NCI-H1436 (cell line): ENCODE measurements around the gene PSMD14.
"Not testable (repeated sequence)": the region's sequence is repeated elsewhere in the genome, so short reads cannot be mapped to it uniquely, and the experiment has no call there.

Source experiments
- DNase-seq: peaks from one replicate; lab custom pipeline; 2025; lab: John Stamatoyannopoulos, UW

Gene PSMD14

DNA sequence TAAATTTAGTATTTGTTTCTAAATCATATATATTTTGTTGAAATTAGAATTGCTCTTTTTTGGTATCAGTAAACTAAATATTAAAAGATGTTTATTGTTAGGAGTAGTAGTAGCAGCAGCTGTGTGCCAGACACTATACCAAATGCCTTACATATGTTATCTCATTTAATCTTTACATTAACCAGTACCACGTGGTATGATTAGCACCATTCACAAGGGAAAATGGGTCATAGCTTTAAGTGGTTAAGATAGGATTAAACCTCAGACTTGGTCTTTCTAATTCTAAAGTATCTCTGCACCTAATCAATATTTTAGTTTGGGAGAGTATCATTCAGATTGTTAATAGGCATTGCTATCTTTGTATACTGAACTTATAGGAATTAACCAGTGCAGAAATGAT lies 29.0 kb downstream of the PSMD14 start:
- DNase-seq = no peak

DNA sequence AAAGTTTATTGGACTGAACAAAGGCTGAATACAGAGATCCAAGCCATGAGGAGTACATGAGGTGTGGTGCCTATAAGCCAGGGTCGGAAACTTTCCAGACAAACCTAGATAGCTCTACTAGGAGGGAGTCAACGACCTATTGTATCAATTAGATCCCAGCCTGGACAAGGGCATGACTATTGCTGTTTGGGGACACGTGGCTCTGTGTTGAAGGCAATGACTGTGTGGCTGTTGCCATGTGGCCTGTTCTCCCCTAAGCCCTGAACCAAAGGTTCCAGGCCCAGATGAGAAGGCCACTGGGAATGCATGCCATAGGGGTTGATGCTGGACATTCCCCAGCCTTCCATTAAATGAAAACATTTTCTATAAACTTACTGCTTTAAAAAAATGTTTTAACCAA lies 31.3 kb downstream of the PSMD14 start:
- not testable (repeated sequence) for DNase-seq

DNA sequence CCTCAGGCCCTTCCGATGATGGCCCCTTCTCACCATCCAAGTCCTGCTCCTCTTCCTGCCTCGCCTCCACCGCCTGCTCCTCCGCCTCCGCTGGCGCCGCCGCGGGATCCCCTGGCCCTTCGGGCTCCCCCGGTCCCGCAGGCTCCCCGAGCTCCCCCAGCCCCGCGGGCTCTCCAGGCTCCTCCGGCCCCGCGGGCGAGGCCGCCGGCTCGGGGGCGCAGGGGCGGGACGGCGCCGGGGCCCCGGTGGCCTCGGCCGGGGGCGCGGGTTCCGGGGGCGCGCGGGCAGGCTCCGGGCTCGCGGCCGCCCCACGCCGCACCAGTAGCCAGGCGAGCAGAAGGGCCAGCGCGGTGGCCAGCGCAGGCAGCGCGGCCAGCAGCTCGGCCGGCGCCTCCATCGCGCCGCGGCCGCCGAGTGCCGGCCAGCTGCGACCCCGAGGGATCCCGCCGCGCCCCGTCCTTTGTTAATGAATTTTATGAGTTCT lies 32.7 kb downstream of the PSMD14 start:
- not testable (repeated sequence) for DNase-seq

DNA sequence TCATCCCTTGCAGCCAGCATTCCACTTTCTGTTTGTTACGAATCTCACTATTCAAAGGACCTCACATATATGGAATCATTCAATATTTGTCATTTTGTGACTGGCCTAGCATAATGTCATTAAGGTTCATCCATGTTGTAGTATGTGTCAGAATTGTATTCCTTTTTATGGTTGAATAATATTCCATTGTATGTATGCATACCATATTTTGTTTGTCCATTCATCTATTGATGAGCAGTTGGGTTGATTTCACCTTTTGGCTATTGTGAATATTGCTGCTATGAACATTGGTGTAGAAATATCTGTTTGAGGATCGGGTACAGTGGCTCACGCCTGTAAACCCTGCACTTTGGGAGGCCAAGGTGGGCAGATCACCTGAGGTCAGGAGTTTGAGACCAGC lies 35.0 kb downstream of the PSMD14 start:
- no peak for DNase-seq

DNA sequence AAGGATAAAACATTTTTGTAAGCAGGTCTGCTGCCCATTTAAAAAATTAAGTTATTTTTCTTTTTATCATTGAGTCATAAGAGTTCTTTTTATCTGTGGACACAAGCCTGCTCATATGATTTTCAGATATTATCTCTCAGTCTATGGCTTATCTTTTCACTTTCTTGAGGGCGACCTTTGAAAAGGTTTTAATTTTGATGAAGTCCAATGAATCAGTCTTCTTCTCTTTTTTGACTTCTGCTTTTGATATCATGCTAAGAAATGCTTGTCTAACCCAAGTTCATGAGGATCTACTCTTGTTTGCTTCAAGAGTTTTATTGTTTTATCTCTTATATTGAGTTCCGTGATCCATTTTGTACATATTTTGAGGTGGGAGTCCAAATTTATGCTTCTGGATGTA lies 36.5 kb downstream of the PSMD14 start:
- no peak for DNase-seq

DNA sequence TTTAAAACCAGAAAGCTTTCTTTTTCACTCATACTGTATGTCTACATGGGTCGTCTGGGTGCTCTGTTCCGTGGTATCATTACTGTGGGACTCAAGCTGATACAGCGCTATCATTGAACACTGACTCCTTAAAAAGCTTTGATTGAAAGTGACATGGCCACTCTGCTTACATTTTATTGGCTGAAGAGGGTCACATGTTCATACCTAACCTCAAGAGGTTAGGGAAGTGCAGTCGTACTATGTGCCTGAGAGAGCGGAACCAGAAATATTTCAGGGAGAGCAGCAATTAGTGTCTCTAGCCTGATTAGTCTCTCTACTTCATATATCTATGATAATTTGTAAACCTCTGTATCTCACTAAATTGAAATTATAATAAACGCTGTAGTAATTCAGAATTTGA lies 43.5 kb downstream of the PSMD14 start:
- no peak for DNase-seq

DNA sequence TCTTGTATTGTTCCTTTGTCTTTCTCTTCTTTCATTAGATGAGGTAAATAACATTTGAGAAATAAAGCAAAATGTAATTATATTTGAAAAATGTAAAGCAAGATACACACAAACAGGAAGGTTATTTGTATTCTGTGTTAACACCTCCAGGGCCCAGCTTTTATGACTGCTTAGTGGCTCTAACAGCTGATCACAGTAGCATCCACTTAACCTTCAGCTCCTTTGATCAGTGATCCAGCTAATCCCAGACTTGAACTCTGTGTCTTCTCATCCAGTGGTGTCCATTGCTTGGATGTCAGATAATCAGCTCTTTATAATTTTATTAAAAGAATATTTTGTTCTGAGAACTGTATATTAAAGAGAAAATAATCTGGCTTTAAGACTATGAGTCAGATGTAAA lies 44.5 kb downstream of the PSMD14 start:
- no peak for DNase-seq

DNA sequence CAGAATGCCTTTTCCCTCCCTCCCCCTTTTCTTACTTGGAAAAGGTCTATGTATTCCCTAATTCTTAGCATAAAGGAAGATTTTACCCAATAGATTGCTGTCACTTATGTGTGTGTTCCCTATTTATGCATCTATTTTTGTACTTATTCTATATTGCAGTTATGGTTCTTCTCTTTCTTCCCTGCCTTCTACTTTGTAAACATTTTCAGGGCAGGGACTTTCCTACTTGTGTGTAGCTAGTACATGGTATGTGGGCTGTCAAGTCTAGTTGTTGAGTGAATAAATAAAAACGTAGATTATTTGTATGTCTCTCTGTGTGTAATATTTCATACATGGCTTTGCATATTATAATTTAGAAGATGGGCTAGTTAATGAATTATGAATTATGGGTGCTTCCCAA lies 45.3 kb downstream of the PSMD14 start:
- DNase-seq = no peak

DNA sequence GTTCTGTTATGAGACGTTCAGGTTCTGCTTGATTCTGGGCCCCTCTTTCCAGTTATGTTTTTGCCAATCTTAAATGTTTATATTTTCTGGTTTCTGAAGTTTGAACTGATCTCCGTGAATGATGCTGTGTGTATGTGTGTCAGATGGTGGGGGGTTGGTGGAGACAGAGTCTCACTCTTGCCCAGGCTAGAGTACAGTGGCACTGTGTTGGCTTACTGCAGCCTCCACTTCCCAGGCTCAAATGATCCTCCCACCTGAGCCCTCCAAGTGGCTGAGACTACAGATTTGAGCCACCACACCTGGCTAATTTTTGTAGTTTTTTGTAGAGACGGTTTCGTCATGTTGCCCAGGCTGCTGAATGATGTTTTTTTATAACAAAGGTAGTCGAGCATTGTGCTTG lies 45.9 kb downstream of the PSMD14 start:
- DNase-seq = no peak

DNA sequence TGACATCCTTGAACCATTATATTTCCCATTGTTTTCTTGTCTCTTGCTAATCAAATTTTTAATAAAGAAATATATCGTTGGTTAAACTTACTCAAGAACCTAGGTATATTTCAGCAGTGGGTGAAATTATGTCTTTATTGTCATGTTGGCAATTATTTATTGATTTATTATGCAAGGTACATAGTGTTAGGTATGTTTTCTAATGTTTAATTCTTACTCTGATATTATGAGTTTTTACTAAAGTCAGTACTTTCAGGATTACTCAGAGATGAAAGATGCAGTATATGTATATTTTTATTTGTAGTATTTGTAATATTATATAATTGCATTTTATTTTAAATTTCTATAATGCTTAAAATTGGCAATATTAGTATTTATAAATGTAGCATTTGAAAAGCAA lies 46.9 kb downstream of the PSMD14 start:
- DNase-seq = no peak

DNA sequence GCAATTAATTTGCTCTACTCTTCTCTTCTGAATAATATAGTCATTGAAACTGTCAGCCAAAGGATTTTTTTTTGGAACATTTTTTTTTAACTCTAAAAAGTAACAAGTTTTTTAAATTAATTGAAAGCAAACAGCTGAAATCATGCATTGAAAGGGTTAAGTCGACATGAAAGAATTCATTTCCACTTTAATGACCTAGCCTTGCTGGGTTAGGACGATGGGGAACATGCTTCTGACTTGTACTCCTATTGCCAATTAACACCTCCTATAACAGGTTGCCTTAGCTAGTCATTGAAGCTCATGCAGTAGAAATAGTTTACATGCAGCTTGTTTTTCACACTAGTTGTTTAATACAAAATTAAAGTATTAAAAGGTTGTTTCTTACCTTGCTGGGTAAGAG lies 47.8 kb downstream of the PSMD14 start:
- DNase-seq = no peak

DNA sequence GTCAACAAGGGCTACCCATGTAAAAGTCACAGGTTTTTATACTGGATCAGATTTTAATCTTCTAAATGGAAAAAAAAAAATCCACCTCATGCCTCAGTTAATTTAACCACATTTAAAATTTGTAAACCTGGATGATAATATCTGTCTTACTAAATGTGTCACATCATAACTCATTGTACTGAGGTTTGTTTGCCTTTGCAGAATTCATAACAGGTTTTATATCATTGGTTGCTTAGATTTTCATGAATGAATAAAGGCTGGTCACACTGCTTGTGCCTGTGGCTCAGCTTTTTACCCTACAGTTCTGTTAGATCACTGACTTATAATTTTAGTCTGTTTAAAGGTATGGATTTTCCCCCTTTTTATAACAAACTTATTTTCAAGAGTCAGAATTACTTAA lies 48.9 kb downstream of the PSMD14 start:
- no peak for DNase-seq

DNA sequence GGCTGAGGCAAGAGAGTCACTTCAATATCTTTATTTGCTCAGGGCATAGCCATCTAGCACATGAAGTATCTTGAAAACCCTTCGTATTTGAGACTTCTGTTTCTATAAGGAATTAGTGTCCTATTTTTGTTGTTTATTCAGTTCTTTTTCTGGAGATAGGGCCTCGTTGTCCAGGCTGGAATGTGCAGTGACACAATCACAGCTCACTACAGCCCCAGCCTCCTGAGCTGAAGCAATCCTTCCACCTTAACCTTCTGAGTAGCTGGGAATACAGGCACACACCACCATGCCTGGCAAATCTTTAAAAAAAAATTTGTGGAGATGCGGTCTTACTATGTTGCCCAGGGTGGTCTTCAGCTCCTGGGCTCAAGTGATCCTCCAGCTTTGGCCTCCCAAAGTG lies 50.6 kb downstream of the PSMD14 start:
- no peak for DNase-seq

DNA sequence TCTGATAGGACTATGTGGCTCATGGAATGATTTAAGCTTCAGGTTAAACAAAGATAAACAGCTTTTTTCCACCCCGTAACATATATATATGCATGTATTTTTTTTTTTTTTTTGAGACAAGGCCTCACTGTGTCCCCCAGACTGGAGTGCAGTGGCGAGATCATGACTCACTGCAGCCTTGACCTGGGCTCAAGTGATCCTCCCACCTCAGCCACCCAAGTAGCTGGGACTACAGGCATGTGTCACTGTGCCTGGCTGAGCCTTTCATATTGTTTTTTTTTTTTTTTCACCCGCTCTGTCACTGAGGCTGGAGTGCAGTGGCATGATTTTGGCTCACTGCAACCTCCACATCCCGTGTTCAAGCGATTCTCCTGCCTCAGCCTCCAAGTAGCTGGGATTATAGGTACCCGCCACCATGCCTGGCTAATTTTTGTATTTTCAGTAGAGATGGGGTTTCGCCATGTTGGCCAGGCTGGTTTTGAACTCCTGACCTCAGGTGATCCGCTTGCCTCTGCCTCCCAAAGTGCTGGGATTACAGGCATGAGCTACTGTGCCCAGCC lies 52.0 kb downstream of the PSMD14 start:
- DNase-seq = not testable (repeated sequence)

DNA sequence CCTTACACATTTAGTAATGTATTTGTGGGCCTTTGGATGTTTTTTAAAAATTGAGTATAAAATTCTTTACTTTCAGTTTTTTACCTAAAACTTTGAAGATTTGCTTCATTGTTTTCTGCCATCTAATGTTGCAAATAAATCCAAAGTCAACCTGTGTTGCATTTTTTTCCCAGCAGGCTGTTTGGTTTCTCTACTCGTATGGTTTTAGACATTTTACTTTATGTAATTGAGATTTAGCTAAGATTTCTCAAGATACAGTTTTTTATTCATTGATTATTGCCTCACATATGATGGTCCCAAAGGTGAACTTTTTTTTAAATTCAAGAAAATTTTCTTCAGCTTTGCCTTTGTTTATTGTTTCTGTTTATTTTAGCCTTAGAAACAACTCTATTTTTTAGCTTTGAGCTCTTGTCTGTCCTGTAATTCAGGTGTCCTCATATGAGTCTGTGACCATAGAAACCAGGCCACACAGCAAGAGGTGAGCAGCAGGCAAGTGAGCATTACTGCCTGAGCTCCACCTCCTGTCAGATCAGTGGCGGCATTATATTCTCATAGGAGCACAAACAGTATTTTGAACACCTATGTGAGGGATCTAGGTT lies 54.4 kb downstream of the PSMD14 start:
- DNase-seq = no peak

DNA sequence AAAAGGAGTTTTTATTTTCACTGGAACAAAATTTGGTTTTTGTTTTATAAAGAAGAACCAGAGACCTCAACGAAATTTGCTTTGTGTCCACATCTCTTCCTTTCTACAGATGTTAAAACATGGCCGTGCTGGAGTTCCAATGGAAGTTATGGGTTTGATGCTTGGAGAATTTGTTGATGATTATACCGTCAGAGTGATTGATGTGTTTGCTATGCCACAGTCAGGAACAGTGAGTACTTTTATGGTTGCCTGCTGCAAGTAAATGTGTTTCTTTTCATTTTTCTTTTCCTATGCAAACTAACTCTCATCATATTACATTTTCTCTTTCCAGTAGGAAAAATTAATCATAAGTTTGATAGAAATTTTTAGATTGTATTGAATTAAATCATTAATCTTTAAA lies 59.5 kb downstream of the PSMD14 start:
- DNase-seq = no peak

DNA sequence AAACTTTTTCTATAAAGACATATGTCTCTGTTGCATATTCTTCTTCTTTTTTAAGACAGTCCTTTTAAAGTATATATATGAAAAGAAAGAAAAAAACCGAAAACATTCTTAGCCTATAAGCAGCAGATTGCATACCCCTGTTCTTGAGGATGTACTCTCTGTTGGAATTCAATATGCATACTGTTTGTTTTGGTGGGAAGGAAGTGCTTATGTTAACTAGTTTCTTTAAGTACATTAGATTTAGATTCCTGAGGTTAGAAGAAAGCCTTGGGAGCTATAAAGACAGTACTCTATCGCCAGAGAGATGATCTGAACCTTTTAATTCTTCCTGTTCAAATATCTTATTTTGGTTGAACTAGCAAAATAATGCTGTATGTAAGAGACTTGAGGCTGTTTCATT lies 61.1 kb downstream of the PSMD14 start:
- DNase-seq = no peak

DNA sequence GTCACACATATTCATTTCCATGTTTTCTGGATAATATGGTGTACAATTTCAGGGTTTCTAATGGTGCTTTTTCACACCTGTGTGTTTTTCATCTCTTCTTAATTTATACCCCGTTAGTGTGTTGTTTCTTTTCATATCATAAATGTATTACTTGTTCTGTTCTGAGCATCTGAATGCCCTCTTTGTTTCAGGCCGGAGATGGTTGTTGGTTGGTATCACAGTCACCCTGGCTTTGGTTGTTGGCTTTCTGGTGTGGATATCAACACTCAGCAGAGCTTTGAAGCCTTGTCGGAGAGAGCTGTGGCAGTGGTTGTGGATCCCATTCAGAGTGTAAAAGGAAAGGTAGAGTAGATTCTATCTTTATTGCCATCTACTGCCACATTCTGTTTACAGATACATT lies 62.8 kb downstream of the PSMD14 start:
- DNase-seq = no peak

DNA sequence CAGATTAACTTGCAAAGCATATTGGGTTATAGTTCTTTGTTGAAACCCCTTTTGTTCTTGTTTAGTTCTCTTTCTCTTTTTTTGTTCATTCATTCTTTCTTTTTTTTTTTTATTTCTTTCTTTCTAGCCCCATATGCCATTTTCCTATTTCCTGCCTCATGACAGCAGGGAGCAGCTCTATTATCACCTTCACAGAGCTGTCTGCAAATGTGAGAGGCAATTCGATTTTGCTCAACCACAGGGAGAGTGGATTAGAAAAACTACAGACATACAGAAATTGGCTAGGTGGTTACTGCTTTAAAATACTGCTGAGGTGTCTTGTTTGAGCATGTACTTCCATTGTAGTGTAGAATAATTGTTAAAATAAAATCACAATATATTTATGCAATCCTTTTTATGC lies 63.6 kb downstream of the PSMD14 start:
- DNase-seq = no peak

DNA sequence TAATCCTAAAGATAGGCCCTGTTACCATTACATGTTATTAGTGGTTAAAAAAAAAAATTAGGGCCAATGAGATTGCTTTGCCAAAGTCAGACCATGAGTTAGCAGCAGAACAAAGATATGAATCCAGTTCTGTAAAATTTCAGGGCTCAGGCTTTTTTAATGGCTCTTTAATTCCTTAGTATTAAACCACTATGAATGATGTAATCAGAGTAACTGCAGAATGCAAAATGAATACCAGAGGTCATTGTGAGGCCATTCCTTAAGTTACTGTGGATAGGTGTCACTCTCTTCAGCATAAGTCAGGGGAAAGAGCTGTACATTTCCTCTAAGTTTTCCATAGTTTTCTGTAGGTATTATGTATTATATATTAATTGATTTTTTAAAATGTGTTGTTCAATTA lies 65.7 kb downstream of the PSMD14 start:
- DNase-seq = no peak

DNA sequence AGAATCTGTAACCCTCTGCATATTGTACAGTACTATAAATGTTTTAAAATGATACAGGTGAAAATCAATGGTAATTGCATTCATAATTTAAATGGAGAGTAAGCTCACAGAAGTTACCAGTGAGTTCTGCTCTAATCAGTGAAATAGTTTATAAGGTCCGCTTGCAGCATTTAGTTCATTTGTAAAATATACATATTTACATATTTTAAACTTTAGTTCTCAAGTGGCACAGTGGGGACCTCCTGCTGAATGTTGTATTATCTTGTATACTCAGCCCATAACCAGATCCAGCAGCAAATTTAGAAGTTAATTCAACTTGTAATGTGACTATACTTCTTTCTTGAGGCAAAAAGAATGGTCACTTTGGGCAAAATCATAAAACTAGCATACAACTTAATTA lies 66.2 kb downstream of the PSMD14 start:
- no peak for DNase-seq

DNA sequence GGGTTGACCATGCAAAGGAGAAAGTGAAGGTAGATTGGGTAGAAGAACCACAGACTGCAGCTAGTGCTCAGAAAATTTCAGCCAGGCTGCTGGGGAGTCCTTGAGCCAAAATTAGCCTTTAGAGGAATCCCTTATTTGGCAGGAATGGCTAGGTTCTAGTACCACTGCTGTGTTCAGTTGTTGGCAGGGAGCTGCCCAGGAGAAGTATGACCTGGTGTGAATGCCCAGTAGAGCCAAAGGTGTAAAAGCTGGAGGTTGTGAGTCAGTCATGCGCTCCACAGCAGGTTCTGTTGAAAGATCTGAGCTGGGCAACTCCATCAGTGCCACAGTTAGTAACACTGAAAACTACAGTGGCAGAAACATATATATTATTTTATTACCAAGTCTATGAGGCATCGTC lies 71.5 kb downstream of the PSMD14 start:
- no peak for DNase-seq

DNA sequence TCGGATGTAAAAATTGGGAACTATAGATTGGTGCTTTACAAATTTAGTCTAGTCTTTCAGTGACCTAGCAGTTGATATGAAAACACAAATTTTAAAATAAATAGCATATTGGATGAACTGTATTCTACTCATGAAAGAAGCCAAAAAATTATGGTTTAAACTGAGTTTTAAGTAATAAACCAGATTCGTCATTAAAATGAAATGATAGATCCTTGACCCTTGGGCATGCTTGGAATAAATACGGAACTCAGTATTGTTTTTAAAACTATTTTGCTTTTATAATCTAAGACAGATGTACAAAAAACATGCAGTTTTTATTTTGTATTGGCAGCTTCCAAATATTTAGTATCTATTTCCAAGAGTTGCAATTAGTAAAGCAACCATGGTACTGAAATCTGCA lies 73.3 kb downstream of the PSMD14 start:
- no peak for DNase-seq

DNA sequence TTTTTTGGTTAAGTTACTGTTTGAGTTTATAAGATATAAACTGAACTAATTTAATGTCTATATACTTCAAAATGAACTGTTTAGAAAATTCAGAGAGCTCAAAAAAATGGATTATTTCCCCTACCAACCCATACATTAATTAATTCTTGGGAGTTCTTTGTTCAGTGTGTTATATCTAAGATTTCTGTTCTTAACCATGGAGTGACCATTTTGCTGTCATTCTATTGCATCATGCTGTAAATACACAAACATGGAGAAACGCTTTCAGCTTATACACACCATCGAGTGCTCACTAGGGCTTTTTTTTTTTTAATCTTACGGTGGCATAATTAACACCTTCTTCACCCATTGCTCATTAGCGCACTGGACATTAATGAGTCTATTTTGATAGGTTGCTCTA lies 74.5 kb downstream of the PSMD14 start:
- DNase-seq = no peak
